ENCODE data around the gene NIPAL3. TPM values are rescaled to one million over a fixed set of nuclear protein-coding genes. Genes with fewer than 3 reads are reported as not detected.
"Not testable (repeated sequence)": the region's sequence is repeated elsewhere in the genome, so short reads cannot be mapped to it uniquely, and the experiment has no call there.

Gene NIPAL3
- total RNA-seq, 4 donors from 2014 or later = 4.3 to 8.7 (median 5.8) TPM

- Histone ChIP-seq H3K4me1 (peaks cover 0 to 3% of the 10 kb centered on the region in 2 donors), H3K4me3 (no peak overlapping the region), H3K27me3 (no peaks in the 10 kb centered on the region), H3K36me3 (no peaks in the 10 kb centered on the region), H3K9me3 (no peaks in the 10 kb centered on the region), H3K27ac (no peak overlapping the region)
- DNase-seq (no peak), ATAC-seq (no peak)
- in situ Hi-C loops (cut with MboI; ENCODE audit: low sequenced_read_pairs in 4 of 4) (no loop called here), intact Hi-C loops (cut with DNase I; ENCODE audit: low total_unique reads) (no loop called here)
- TF ChIP-seq POLR2A (IDR thresholded peaks at IDR 0.05) = no peak
- no peak for TF ChIP-seq CTCF (IDR thresholded peaks at IDR 0.05 in 4 of 5, conservative IDR thresholded peaks at IDR 0.05 in 1 of 5)
Observed at GRCh38 chr1:24442764-24443163, 27.2 kb downstream of the NIPAL3 start.

- Histone ChIP-seq H3K27ac (no peak overlapping the region), H3K27me3 (no peaks in the 10 kb centered on the region), H3K4me1 (peaks cover 0 to 3% of the 10 kb centered on the region in 2 donors), H3K36me3 (no peaks in the 10 kb centered on the region), H3K9me3 (no peaks in the 10 kb centered on the region), H3K4me3 (no peak overlapping the region)
- no peak for TF ChIP-seq CTCF (IDR thresholded peaks at IDR 0.05 in 4 of 5, conservative IDR thresholded peaks at IDR 0.05 in 1 of 5)
- in situ Hi-C loops (cut with MboI; ENCODE audit: low sequenced_read_pairs in 4 of 4) = no loop called here
- DNase-seq (no peak), ATAC-seq (no peak)
- intact Hi-C loops (cut with DNase I; ENCODE audit: low total_unique reads) = no loop called here
Observed at GRCh38 chr1:24443241-24443656, 27.6 kb downstream of the NIPAL3 start.

- H3K9me3 ChIP-seq; DNase-seq; intact Hi-C loops (cut with DNase I; ENCODE audit: low total_unique reads); H3K4me1 ChIP-seq; ATAC-seq; H3K27me3 ChIP-seq; H3K27ac ChIP-seq; in situ Hi-C loops (cut with MboI; ENCODE audit: low sequenced_read_pairs in 4 of 4); H3K4me3 ChIP-seq; H3K36me3 ChIP-seq: not testable (repeated sequence)
Observed at GRCh38 chr1:24446446-24446845, 30.8 kb downstream of the NIPAL3 start.

GRCh38 chr1:24450316-24450715 is 34.7 kb downstream of the NIPAL3 start:
- DNase-seq = no peak
- H3K4me1 ChIP-seq = no peaks in the 10 kb centered on the region
- no peak overlapping the region for H3K4me3 ChIP-seq
- ATAC-seq = no peak
- TF ChIP-seq CTCF (IDR thresholded peaks at IDR 0.05 in 4 of 5, conservative IDR thresholded peaks at IDR 0.05 in 1 of 5) (no peak), POLR2A (IDR thresholded peaks at IDR 0.05) (no peak)
- H3K27ac ChIP-seq = no peak overlapping the region
- no peaks in the 10 kb centered on the region for H3K9me3 ChIP-seq
- H3K36me3 ChIP-seq = no peaks in the 10 kb centered on the region
- no peaks in the 10 kb centered on the region for H3K27me3 ChIP-seq
- intact Hi-C loops (cut with DNase I; ENCODE audit: low total_unique reads) = no loop called here
- in situ Hi-C loops (cut with MboI; ENCODE audit: low sequenced_read_pairs in 4 of 4) = no loop called here

- in situ Hi-C loops (cut with MboI; ENCODE audit: low sequenced_read_pairs in 4 of 4) = no loop called here
- Histone ChIP-seq H3K27ac (no peak overlapping the region), H3K4me3 (no peak overlapping the region), H3K27me3 (no peaks in the 10 kb centered on the region), H3K9me3 (no peaks in the 10 kb centered on the region), H3K36me3 (no peaks in the 10 kb centered on the region), H3K4me1 (no peaks in the 10 kb centered on the region)
- DNase-seq = no peak
- ATAC-seq = no peak
- TF ChIP-seq CTCF (IDR thresholded peaks at IDR 0.05 in 4 of 5, conservative IDR thresholded peaks at IDR 0.05 in 1 of 5) = no peak
- TF ChIP-seq POLR2A (IDR thresholded peaks at IDR 0.05) = no peak
- intact Hi-C loops (cut with DNase I; ENCODE audit: low total_unique reads) = no loop called here
Observed at GRCh38 chr1:24450857-24451397, 35.3 kb downstream of the NIPAL3 start.
